ENCODE results near the gene TRPM2. TPM values are rescaled to one million over a fixed set of nuclear protein-coding genes. Genes with fewer than 3 reads are reported as not detected.

Gene TRPM2
- total and polyA plus RNA-seq, 5 donors = 0.61 to 1.7 (median 1.2) TPM

- Histone ChIP-seq H3K9me3 (ENCODE audit: control insufficient read depth, low read length) (no peaks in the 10 kb centered on the region), H3K4me1 (ENCODE audit: control insufficient read depth, insufficient read depth, low read length) (no peaks in the 10 kb centered on the region), H3K27ac (ENCODE audit: low read length) (no peak overlapping the region), H3K27me3 (ENCODE audit: control insufficient read depth, insufficient read depth) (no peaks in the 10 kb centered on the region), H3K4me3 (ENCODE audit: low read length) (no peak overlapping the region)
- no peak for DNase-seq
- no peak for ATAC-seq
- intact Hi-C loops (cut with DNase I) = no loop called here
- 97% methylated on average over 11 of the region's 11 CpGs for WGBS
Observed at GRCh38 chr21:44314561-44314960, 38.9 kb upstream of the TRPM2 start.

DNA sequence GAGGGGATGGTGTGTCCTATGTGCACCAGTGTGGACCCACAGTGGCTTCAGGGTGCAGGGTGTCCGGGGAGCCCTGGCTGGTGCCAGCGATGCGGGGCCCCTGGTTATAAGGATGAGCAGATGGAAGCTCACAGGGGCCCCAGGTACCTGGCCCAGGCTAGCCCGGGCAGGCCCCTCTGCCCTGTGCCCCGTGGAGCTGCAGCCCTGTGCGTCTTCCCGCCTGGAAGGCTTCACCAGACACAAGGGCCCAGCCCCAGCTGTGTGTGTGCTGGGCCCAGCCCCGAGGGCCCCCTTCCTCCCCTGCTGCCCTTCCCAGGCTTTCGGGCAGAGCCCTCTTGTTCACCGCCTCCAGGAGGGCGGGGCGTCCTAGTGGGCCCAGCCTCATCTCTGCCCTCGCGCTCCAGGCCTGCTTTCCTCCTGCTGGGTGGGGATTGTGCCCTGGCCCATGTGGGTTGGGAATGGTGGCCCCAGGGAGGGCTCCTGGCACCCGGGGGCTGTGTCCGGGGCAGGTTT, 37.7 kb upstream of the TRPM2 start:
- Histone ChIP-seq H3K9me3 (ENCODE audit: control insufficient read depth, low read length) (no peaks in the 10 kb centered on the region), H3K4me3 (ENCODE audit: low read length) (no peak overlapping the region), H3K27ac (ENCODE audit: low read length) (no peak overlapping the region), H3K4me1 (ENCODE audit: control insufficient read depth, insufficient read depth, low read length) (no peaks in the 10 kb centered on the region), H3K27me3 (ENCODE audit: control insufficient read depth, insufficient read depth) (no peaks in the 10 kb centered on the region)
- DNase-seq (no peak), ATAC-seq (no peak)
- intact Hi-C loops (cut with DNase I) = no loop called here
- 89% methylated on average over 16 of the region's 16 CpGs for WGBS

GRCh38 chr21:44316277-44316900, 37.0 kb upstream of the TRPM2 start:
- Histone ChIP-seq H3K27me3 (ENCODE audit: control insufficient read depth, insufficient read depth) (no peaks in the 10 kb centered on the region), H3K27ac (ENCODE audit: low read length) (no peak overlapping the region), H3K4me1 (ENCODE audit: control insufficient read depth, insufficient read depth, low read length) (no peaks in the 10 kb centered on the region), H3K4me3 (ENCODE audit: low read length) (no peak overlapping the region), H3K9me3 (ENCODE audit: control insufficient read depth, low read length) (no peaks in the 10 kb centered on the region)
- intact Hi-C loops (cut with DNase I) = no loop called here
- ATAC-seq = no peak
- 91% methylated on average over 27 of the region's 27 CpGs for WGBS
- DNase-seq = no peak

- WGBS = 90% methylated on average over 19 of the region's 19 CpGs
- ATAC-seq (no peak), DNase-seq (no peak)
- H3K4me1 ChIP-seq (ENCODE audit: control insufficient read depth, insufficient read depth, low read length) = no peaks in the 10 kb centered on the region
- H3K9me3 ChIP-seq (ENCODE audit: control insufficient read depth, low read length) = no peaks in the 10 kb centered on the region
- H3K4me3 ChIP-seq (ENCODE audit: low read length) = no peak overlapping the region
- intact Hi-C loops (cut with DNase I) = no loop called here
- H3K27me3 ChIP-seq (ENCODE audit: control insufficient read depth, insufficient read depth) = no peaks in the 10 kb centered on the region
- no peak overlapping the region for H3K27ac ChIP-seq (ENCODE audit: low read length)
Observed at GRCh38 chr21:44317241-44317782, 36.1 kb upstream of the TRPM2 start.

GRCh38 chr21:44317871-44318270, 35.5 kb upstream of the TRPM2 start:
- ATAC-seq (no peak), DNase-seq (no peak)
- H3K27ac ChIP-seq (ENCODE audit: low read length) = no peak overlapping the region
- H3K9me3 ChIP-seq (ENCODE audit: control insufficient read depth, low read length) = no peaks in the 10 kb centered on the region
- intact Hi-C loops (cut with DNase I) = no loop called here
- H3K4me1 ChIP-seq (ENCODE audit: control insufficient read depth, insufficient read depth, low read length) = no peaks in the 10 kb centered on the region
- no peak overlapping the region for H3K4me3 ChIP-seq (ENCODE audit: low read length)
- no peaks in the 10 kb centered on the region for H3K27me3 ChIP-seq (ENCODE audit: control insufficient read depth, insufficient read depth)
- 95% methylated on average over 22 of the region's 22 CpGs for WGBS

DNA sequence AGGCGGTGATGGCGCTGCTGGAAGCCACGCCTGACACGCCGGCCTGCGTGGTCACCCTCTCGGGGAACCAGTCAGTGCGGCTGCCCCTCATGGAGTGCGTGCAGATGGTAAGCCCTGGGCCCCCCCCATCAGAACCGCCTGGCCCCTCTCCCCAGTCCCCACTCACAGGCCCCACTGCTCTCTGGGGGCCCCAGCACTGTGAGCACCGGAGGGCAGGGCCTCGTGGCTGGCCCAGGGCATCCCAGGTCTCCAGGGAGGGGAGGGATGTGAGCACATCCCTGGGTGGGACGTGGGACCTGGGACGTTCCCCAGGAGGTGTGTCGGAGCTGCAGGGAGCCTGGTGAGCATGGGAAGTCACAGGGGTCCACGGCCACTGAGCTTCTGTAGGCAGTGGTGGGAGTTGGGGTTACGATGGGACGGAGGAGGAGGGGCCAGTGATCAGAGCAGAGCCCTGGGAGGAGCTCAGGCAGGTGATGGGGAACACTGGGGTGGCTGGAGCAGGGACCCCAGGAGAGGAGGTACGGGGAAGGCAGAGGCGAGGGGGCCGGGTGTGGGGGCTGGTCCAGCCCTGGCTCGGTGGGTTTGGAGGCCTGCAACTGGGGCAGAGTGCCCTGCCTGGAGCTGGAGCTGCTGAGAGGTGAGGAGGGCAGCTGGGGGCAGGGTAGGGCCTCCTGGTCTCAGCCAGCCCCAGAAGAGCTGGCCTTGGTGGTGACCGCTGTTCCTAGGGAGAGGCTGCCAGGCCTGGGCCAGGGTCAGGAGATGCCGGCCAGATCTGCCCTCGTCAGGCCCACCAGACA, 34.7 kb upstream of the TRPM2 start:
- Histone ChIP-seq H3K4me3 (ENCODE audit: low read length) (no peak overlapping the region), H3K4me1 (ENCODE audit: control insufficient read depth, insufficient read depth, low read length) (no peaks in the 10 kb centered on the region), H3K27me3 (ENCODE audit: control insufficient read depth, insufficient read depth) (no peaks in the 10 kb centered on the region), H3K9me3 (ENCODE audit: control insufficient read depth, low read length) (no peaks in the 10 kb centered on the region), H3K27ac (ENCODE audit: low read length) (no peak overlapping the region)
- intact Hi-C loops (cut with DNase I) = no loop called here
- 94% methylated on average over 25 of the region's 25 CpGs for WGBS
- DNase-seq (no peak), ATAC-seq (no peak)

DNA sequence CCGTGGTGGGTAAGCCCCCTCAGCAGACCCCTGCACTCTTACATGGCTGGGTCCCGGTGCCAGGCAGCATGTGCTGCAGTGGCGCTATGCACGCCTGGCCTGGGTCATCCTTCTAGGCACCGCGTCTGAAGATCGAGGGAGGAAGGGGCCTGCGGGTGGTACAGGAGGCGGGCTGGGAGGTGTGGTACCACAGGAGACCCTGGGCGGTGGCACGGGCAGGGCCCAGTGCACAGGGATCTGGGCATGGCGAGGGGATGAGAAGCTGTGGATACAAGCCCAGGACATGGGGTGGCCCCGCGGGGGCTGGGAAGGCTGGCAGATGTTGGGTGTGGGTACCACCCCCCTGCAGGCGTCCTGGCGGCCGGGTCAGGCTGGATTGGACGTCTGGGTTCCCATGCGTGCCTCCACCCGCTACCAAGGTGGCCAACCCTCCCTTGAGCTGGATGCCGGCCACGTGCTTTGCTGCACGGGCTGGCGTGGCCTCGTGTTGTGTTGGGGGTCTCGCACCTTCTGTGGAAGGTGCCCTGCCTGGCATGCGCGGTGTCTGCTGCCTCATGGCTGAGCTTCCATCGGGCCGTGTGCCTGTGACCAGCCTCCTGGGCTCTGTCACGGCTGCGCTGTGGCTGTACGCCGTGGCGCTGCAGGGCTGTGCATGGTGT, 33.9 kb upstream of the TRPM2 start:
- no peak for ATAC-seq
- Histone ChIP-seq H3K4me1 (ENCODE audit: control insufficient read depth, insufficient read depth, low read length) (no peaks in the 10 kb centered on the region), H3K27me3 (ENCODE audit: control insufficient read depth, insufficient read depth) (no peaks in the 10 kb centered on the region), H3K4me3 (ENCODE audit: low read length) (no peak overlapping the region), H3K27ac (ENCODE audit: low read length) (no peak overlapping the region), H3K9me3 (ENCODE audit: control insufficient read depth, low read length) (no peaks in the 10 kb centered on the region)
- DNase-seq = no peak
- WGBS = 94% methylated on average over 35 of the region's 35 CpGs
- intact Hi-C loops (cut with DNase I) = no loop called here

- Histone ChIP-seq H3K9me3 (ENCODE audit: control insufficient read depth, low read length) (no peaks in the 10 kb centered on the region), H3K4me1 (ENCODE audit: control insufficient read depth, insufficient read depth, low read length) (no peaks in the 10 kb centered on the region), H3K27ac (ENCODE audit: low read length) (no peak overlapping the region), H3K4me3 (ENCODE audit: low read length) (no peak overlapping the region), H3K27me3 (ENCODE audit: control insufficient read depth, insufficient read depth) (no peaks in the 10 kb centered on the region)
- intact Hi-C loops (cut with DNase I) = no loop called here
- WGBS = 92% methylated on average over 13 of the region's 13 CpGs
- DNase-seq = no peak
- ATAC-seq = no peak
Observed at GRCh38 chr21:44320847-44321246, 32.6 kb upstream of the TRPM2 start.

- ATAC-seq (no peak), DNase-seq (peak in 1 of 3 donors; percentile 56)
- Histone ChIP-seq H3K27ac (ENCODE audit: low read length) (no peak overlapping the region), H3K4me1 (ENCODE audit: control insufficient read depth, insufficient read depth, low read length) (no peaks in the 10 kb centered on the region), H3K4me3 (ENCODE audit: low read length) (no peak overlapping the region), H3K27me3 (ENCODE audit: control insufficient read depth, insufficient read depth) (no peaks in the 10 kb centered on the region), H3K9me3 (ENCODE audit: control insufficient read depth, low read length) (no peaks in the 10 kb centered on the region)
- WGBS = 92% methylated on average over 23 of the region's 23 CpGs
- intact Hi-C loops (cut with DNase I) = no loop called here
Observed at GRCh38 chr21:44321846-44322450, 31.5 kb upstream of the TRPM2 start.

- Histone ChIP-seq H3K4me3 (ENCODE audit: low read length) (no peak overlapping the region), H3K9me3 (ENCODE audit: control insufficient read depth, low read length) (no peaks in the 10 kb centered on the region), H3K27ac (ENCODE audit: low read length) (no peak overlapping the region), H3K4me1 (ENCODE audit: control insufficient read depth, insufficient read depth, low read length) (no peaks in the 10 kb centered on the region), H3K27me3 (ENCODE audit: control insufficient read depth, insufficient read depth) (no peaks in the 10 kb centered on the region)
- DNase-seq (peak in 1 of 3 donors; percentile 39), ATAC-seq (no peak)
- 92% methylated on average over 38 of the region's 38 CpGs for WGBS
- intact Hi-C loops (cut with DNase I) = no loop called here
Observed at GRCh38 chr21:44322621-44323325, 30.6 kb upstream of the TRPM2 start.

All from right cardiac atrium (tissue), 5 donors.